Ovary (tissue), 3 donors: ENCODE results near the gene LCMT2.

ENCODE experiments used
- CTCF ChIP-seq, 3 donors: fragments of 450-650 bp in 2 of 3; fragments of 200-600 bp in 1 of 3; IDR thresholded peaks; one replicate each; pipeline versions ENCODE4 v1.5.1 to v1.8.0; 2016 to 2022; ENCODE audit warnings: antibody characterized with exemption in 3 of 3, mild to moderate bottlenecking in 1 of 3
- EP300 ChIP-seq: sonication (generic); formaldehyde crosslinking; IDR thresholded peaks from one replicate; pipeline ENCODE4 v1.6.1; 2017; ENCODE audit warnings: antibody characterized with exemption
- POLR2A ChIP-seq: fragments of 450-650 bp; IDR thresholded peaks from one replicate; pipeline ENCODE4 v1.6.1; 2017; ENCODE audit warnings: antibody characterized with exemption, mild to moderate bottlenecking, moderate library complexity
- donor health status: DM: no; HTN: no; CAD: no.

- no peak for TF ChIP-seq CTCF (IDR thresholded peaks at IDR 0.05)
- TF ChIP-seq POLR2A: no peak
- TF ChIP-seq EP300: no peak
These were observed 36.9 kb downstream of the LCMT2 start for GRCh38 chr15:43293432-43293831.
